NCI-H510A (cell line): Measurements from ENCODE around the gene LIPK.
"Not testable (repeated sequence)": the region's sequence is repeated elsewhere in the genome, so short reads cannot be mapped to it uniquely, and the experiment has no call there.

Source experiments
- DNase-seq: peaks from one replicate; lab custom pipeline; 2025; lab: John Stamatoyannopoulos, UW

The LIPK gene

GRCh38 chr10:88705958-88706357 is at the start of gene LIPK:
Gene LIPK (plus strand): TSS chr10:88706249. CDS start chr10:88724544, 18,295 bp downstream.
- DNase-seq = no peak

- DNase-seq = no peak
Measured at GRCh38 chr10:88657901-88658300, 48.1 kb upstream of the LIPK start.

GRCh38 chr10:88659725-88660597 is 46.1 kb upstream of the LIPK start:
- no peak for DNase-seq

- no peak for DNase-seq
Measured at GRCh38 chr10:88660598-88660884, 45.5 kb upstream of the LIPK start.

- DNase-seq = no peak
Measured at GRCh38 chr10:88661018-88661417, 45.0 kb upstream of the LIPK start.

GRCh38 chr10:88661577-88661976 is 44.5 kb upstream of the LIPK start:
- DNase-seq = no peak

GRCh38 chr10:88663153-88663552 is 42.9 kb upstream of the LIPK start:
- not testable (repeated sequence) for DNase-seq

GRCh38 chr10:88664142-88664541 is 41.9 kb upstream of the LIPK start, which contains the start of gene LIPF:
Gene LIPF (plus strand): TSS chr10:88664442. CDS start chr10:88667298, 2,856 bp downstream.
- DNase-seq = no peak

- no peak for DNase-seq
Measured at GRCh38 chr10:88668465-88668864, 37.6 kb upstream of the LIPK start.

GRCh38 chr10:88670497-88670896 is 35.6 kb upstream of the LIPK start:
- DNase-seq = no peak

GRCh38 chr10:88672041-88672440 is 34.0 kb upstream of the LIPK start:
- no peak for DNase-seq

- DNase-seq = no peak
Measured at GRCh38 chr10:88676283-88677060, 29.6 kb upstream of the LIPK start.

GRCh38 chr10:88680958-88681357 is 25.1 kb upstream of the LIPK start:
- no peak for DNase-seq

- no peak for DNase-seq
Measured at GRCh38 chr10:88682491-88682890, 23.6 kb upstream of the LIPK start.

- no peak for DNase-seq
Measured at GRCh38 chr10:88687853-88688467, 18.1 kb upstream of the LIPK start.

- DNase-seq = no peak
Measured at GRCh38 chr10:88689366-88689765, 16.7 kb upstream of the LIPK start.

GRCh38 chr10:88693392-88694020 is 12.5 kb upstream of the LIPK start:
- DNase-seq = no peak

GRCh38 chr10:88702848-88703597 is 3.0 kb upstream of the LIPK start:
- DNase-seq = peak; percentile 81

GRCh38 chr10:88707429-88708155 is 1.5 kb downstream of the LIPK start:
- DNase-seq = no peak

GRCh38 chr10:88709361-88709760 is 3.3 kb downstream of the LIPK start:
- DNase-seq = not testable (repeated sequence)

GRCh38 chr10:88715517-88715916 is 9.5 kb downstream of the LIPK start:
- DNase-seq = no peak
